ENCODE measurements around the gene ABCG4.

ABCG4 gene

GRCh38 chr11:119110439-119110838 lies 38.4 kb upstream of the ABCG4 start:
- H3K4me3 Mint-ChIP-seq, result no peak overlapping the region
- peaks cover 37% of the 10 kb centered on the region for H3K4me1 Mint-ChIP-seq (ENCODE audit: low read depth)
- H3K36me3 Mint-ChIP-seq (ENCODE audit: low read depth), result peaks cover 40% of the 10 kb centered on the region
- H3K27me3 Mint-ChIP-seq (ENCODE audit: low read depth), result no peaks in the 10 kb centered on the region
- no peak overlapping the region for H3K27ac Mint-ChIP-seq
- no peaks in the 10 kb centered on the region for H3K9me3 Mint-ChIP-seq

- no peaks in the 10 kb centered on the region for H3K9me3 Mint-ChIP-seq
- peaks cover 46% of the 10 kb centered on the region for H3K36me3 Mint-ChIP-seq (ENCODE audit: low read depth)
- H3K27me3 Mint-ChIP-seq (ENCODE audit: low read depth), result no peaks in the 10 kb centered on the region
- peaks cover 36% of the 10 kb centered on the region for H3K4me1 Mint-ChIP-seq (ENCODE audit: low read depth)
- no peak overlapping the region for H3K4me3 Mint-ChIP-seq
- no peak overlapping the region for H3K27ac Mint-ChIP-seq
Measured at GRCh38 chr11:119111361-119111925, 37.4 kb upstream of the ABCG4 start.

- H3K36me3 Mint-ChIP-seq (ENCODE audit: low read depth), result peaks cover 52% of the 10 kb centered on the region
- no peaks in the 10 kb centered on the region for H3K27me3 Mint-ChIP-seq (ENCODE audit: low read depth)
- peaks cover 31% of the 10 kb centered on the region for H3K4me1 Mint-ChIP-seq (ENCODE audit: low read depth)
- H3K27ac Mint-ChIP-seq, result no peak overlapping the region
- no peaks in the 10 kb centered on the region for H3K9me3 Mint-ChIP-seq
- no peak overlapping the region for H3K4me3 Mint-ChIP-seq
Measured at GRCh38 chr11:119112314-119113020, 36.4 kb upstream of the ABCG4 start.

- Mint-ChIP-seq H3K27ac (no peak overlapping the region), H3K9me3 (no peaks in the 10 kb centered on the region), H3K36me3 (ENCODE audit: low read depth) (peaks cover 55% of the 10 kb centered on the region), H3K4me3 (no peak overlapping the region), H3K27me3 (ENCODE audit: low read depth) (no peaks in the 10 kb centered on the region), H3K4me1 (ENCODE audit: low read depth) (peaks cover 29% of the 10 kb centered on the region)
Measured at GRCh38 chr11:119113716-119114115, 35.1 kb upstream of the ABCG4 start.

GRCh38 chr11:119114351-119114750 lies 34.5 kb upstream of the ABCG4 start:
- Mint-ChIP-seq H3K36me3 (ENCODE audit: low read depth) (peaks cover 53% of the 10 kb centered on the region), H3K27ac (peak overlapping the region; percentile 59), H3K4me3 (no peak overlapping the region), H3K9me3 (no peaks in the 10 kb centered on the region), H3K4me1 (ENCODE audit: low read depth) (peaks cover 22% of the 10 kb centered on the region), H3K27me3 (ENCODE audit: low read depth) (no peaks in the 10 kb centered on the region)

- Mint-ChIP-seq H3K27ac (peak overlapping the region; percentile 94), H3K4me3 (peak overlapping the region; percentile 78), H3K36me3 (ENCODE audit: low read depth) (peaks cover 47% of the 10 kb centered on the region), H3K9me3 (no peaks in the 10 kb centered on the region), H3K4me1 (ENCODE audit: low read depth) (peaks cover 22% of the 10 kb centered on the region), H3K27me3 (ENCODE audit: low read depth) (no peaks in the 10 kb centered on the region)
Measured at GRCh38 chr11:119115484-119116234, 33.2 kb upstream of the ABCG4 start.

- Mint-ChIP-seq H3K9me3 (no peaks in the 10 kb centered on the region), H3K4me3 (peak overlapping the region; percentile 78), H3K4me1 (ENCODE audit: low read depth) (peaks cover 23% of the 10 kb centered on the region), H3K27me3 (ENCODE audit: low read depth) (no peaks in the 10 kb centered on the region), H3K27ac (peak overlapping the region; percentile 94), H3K36me3 (ENCODE audit: low read depth) (peaks cover 42% of the 10 kb centered on the region)
Measured at GRCh38 chr11:119116235-119116594, 32.6 kb upstream of the ABCG4 start.

GRCh38 chr11:119116601-119117000 lies 32.3 kb upstream of the ABCG4 start:
- H3K27ac Mint-ChIP-seq, result peak overlapping the region; percentile 47
- no peak overlapping the region for H3K4me3 Mint-ChIP-seq
- peaks cover 23% of the 10 kb centered on the region for H3K4me1 Mint-ChIP-seq (ENCODE audit: low read depth)
- peaks cover 38% of the 10 kb centered on the region for H3K36me3 Mint-ChIP-seq (ENCODE audit: low read depth)
- no peaks in the 10 kb centered on the region for H3K9me3 Mint-ChIP-seq
- H3K27me3 Mint-ChIP-seq (ENCODE audit: low read depth), result no peaks in the 10 kb centered on the region

- Mint-ChIP-seq H3K36me3 (ENCODE audit: low read depth) (peaks cover 34% of the 10 kb centered on the region), H3K9me3 (no peaks in the 10 kb centered on the region), H3K4me3 (no peak overlapping the region), H3K27me3 (ENCODE audit: low read depth) (no peaks in the 10 kb centered on the region), H3K27ac (peak overlapping the region; percentile 42), H3K4me1 (ENCODE audit: low read depth) (peaks cover 24% of the 10 kb centered on the region)
Measured at GRCh38 chr11:119117004-119117706, 31.7 kb upstream of the ABCG4 start.

GRCh38 chr11:119118227-119118626 lies 30.6 kb upstream of the ABCG4 start:
- H3K9me3 Mint-ChIP-seq, result no peaks in the 10 kb centered on the region

GRCh38 chr11:119118946-119119345 lies 29.9 kb upstream of the ABCG4 start:
- H3K27ac Mint-ChIP-seq, result no peak overlapping the region
- H3K27me3 Mint-ChIP-seq (ENCODE audit: low read depth), result no peaks in the 10 kb centered on the region
- no peaks in the 10 kb centered on the region for H3K9me3 Mint-ChIP-seq
- H3K36me3 Mint-ChIP-seq (ENCODE audit: low read depth), result peaks cover 32% of the 10 kb centered on the region
- H3K4me1 Mint-ChIP-seq (ENCODE audit: low read depth), result peaks cover 32% of the 10 kb centered on the region
- no peak overlapping the region for H3K4me3 Mint-ChIP-seq

More at GRCh38 chr11:119118227-119118626, 30.6 kb upstream of the ABCG4 start:
- H3K4me1 Mint-ChIP-seq (ENCODE audit: low read depth), result peaks cover 32% of the 10 kb centered on the region
- H3K36me3 Mint-ChIP-seq (ENCODE audit: low read depth), result peaks cover 35% of the 10 kb centered on the region
- no peaks in the 10 kb centered on the region for H3K27me3 Mint-ChIP-seq (ENCODE audit: low read depth)
- no peak overlapping the region for H3K4me3 Mint-ChIP-seq
- H3K27ac Mint-ChIP-seq, result no peak overlapping the region

- peak overlapping the region; percentile 94 for H3K4me3 Mint-ChIP-seq
- H3K4me1 Mint-ChIP-seq (ENCODE audit: low read depth), result peaks cover 25% of the 10 kb centered on the region
- H3K9me3 Mint-ChIP-seq, result no peaks in the 10 kb centered on the region
- H3K27ac Mint-ChIP-seq, result peak overlapping the region; percentile 87
- H3K27me3 Mint-ChIP-seq (ENCODE audit: low read depth), result no peaks in the 10 kb centered on the region
- peaks cover 27% of the 10 kb centered on the region for H3K36me3 Mint-ChIP-seq (ENCODE audit: low read depth)
Measured at GRCh38 chr11:119120639-119121007, 28.2 kb upstream of the ABCG4 start.

GRCh38 chr11:119121008-119121810 lies 27.6 kb upstream of the ABCG4 start, which contains the start of gene HINFP:
TSS of gene HINFP (plus strand) at chr11:119121580. CDS start at chr11:119126945, 5,365 bp downstream.
- Mint-ChIP-seq H3K36me3 (ENCODE audit: low read depth) (peaks cover 23% of the 10 kb centered on the region), H3K9me3 (no peaks in the 10 kb centered on the region), H3K27ac (peak within 1 kb of the TSS; percentile 87), H3K4me1 (ENCODE audit: low read depth) (peaks cover 21% of the 10 kb centered on the region), H3K4me3 (peak within 1 kb of the TSS; percentile 94), H3K27me3 (ENCODE audit: low read depth) (no peaks in the 10 kb centered on the region)

GRCh38 chr11:119121811-119122124 lies 27.1 kb upstream of the ABCG4 start:
- H3K9me3 Mint-ChIP-seq, result no peaks in the 10 kb centered on the region
- H3K4me3 Mint-ChIP-seq, result peak overlapping the region; percentile 94
- no peaks in the 10 kb centered on the region for H3K27me3 Mint-ChIP-seq (ENCODE audit: low read depth)
- H3K27ac Mint-ChIP-seq, result peak overlapping the region; percentile 87
- peaks cover 22% of the 10 kb centered on the region for H3K36me3 Mint-ChIP-seq (ENCODE audit: low read depth)
- H3K4me1 Mint-ChIP-seq (ENCODE audit: low read depth), result peaks cover 24% of the 10 kb centered on the region
